MM.1S (cell line): ENCODE measurements around the gene NSA2.

Source experiments
- DNase-seq: peaks from one replicate; pipeline ENCODE4 v3.0.0-alpha.2; 2015
- H2AFZ ChIP-seq: fragments of 300-600 bp; sonication (generic); 2 replicates; pipeline ENCODE4 v1.6.0; 2016; ENCODE audit warnings: antibody characterized with exemption, low read length
- H3F3A ChIP-seq: fragments of 300-600 bp; sonication (generic); 2 replicates; pipeline ENCODE4 v1.6.1; 2016; ENCODE audit warnings: mild to moderate bottlenecking, antibody characterized with exemption, low read length, moderate library complexity, mixed read lengths; ENCODE audit not compliant: insufficient read depth
- H3K27ac ChIP-seq: fragments of 300-600 bp; sonication (generic); 2 replicates; pipeline ENCODE4 v1.5.1; 2016; ENCODE audit warnings: mild to moderate bottlenecking, low read length
- H3K27me3 ChIP-seq: fragments of 300-600 bp; sonication (generic); replicated peaks from 2 replicates; pipeline ENCODE4 v1.6.0; 2016; ENCODE audit warnings: low read length; ENCODE audit not compliant: insufficient read depth
- H3K36me3 ChIP-seq: fragments of 300-600 bp; sonication (generic); replicated peaks from 2 replicates; pipeline ENCODE4 v1.6.1; 2016; ENCODE audit warnings: mild to moderate bottlenecking, low read length, mixed read lengths; ENCODE audit not compliant: insufficient read depth
- H3K4me1 ChIP-seq: fragments of 300-600 bp; sonication (generic); 2 replicates; pipeline ENCODE4 v1.6.1; 2016; ENCODE audit warnings: low read length, mixed read lengths
- H3K4me2 ChIP-seq: fragments of 300-600 bp; sonication (generic); 2 replicates; pipeline ENCODE4 v1.6.0; 2016; ENCODE audit warnings: low read depth, low read length
- H3K4me3 ChIP-seq: fragments of 300-600 bp; sonication (generic); 2 replicates; pipeline ENCODE4 v1.5.1; 2016; ENCODE audit warnings: low read length, mixed read lengths
- H3K79me2 ChIP-seq: fragments of 300-600 bp; sonication (generic); 2 replicates; pipeline ENCODE4 v1.6.1; 2016; ENCODE audit warnings: mixed run types, low read length, mixed read lengths
- H3K9ac ChIP-seq: fragments of 300-600 bp; sonication (generic); 2 replicates; pipeline ENCODE4 v1.6.1; 2016; ENCODE audit warnings: low read length, mixed read lengths
- H3K9me2 ChIP-seq: fragments of 300-600 bp; sonication (generic); replicated peaks from 2 replicates; pipeline ENCODE4 v1.6.1; 2016; ENCODE audit warnings: mild to moderate bottlenecking, low read length, mixed read lengths; ENCODE audit not compliant: insufficient read depth
- H3K9me3 ChIP-seq: fragments of 300-600 bp; sonication (generic); replicated peaks from 2 replicates; pipeline ENCODE4 v1.6.1; 2016; ENCODE audit warnings: mild to moderate bottlenecking, low read length, mixed read lengths; ENCODE audit not compliant: insufficient read depth
- H4K20me1 ChIP-seq: fragments of 300-600 bp; sonication (generic); 2 replicates; pipeline ENCODE4 v1.6.1; 2016; ENCODE audit warnings: mild to moderate bottlenecking, low read length, moderate library complexity, mixed read lengths; ENCODE audit not compliant: insufficient read depth
- CTCF ChIP-seq: fragments of 300-600 bp; sonication (generic); IDR thresholded peaks from 2 replicates; pipeline ENCODE4 v1.5.1; 2016; ENCODE audit warnings: antibody characterized with exemption, low read length, mixed read lengths
- EZH2 ChIP-seq: fragments of 300-600 bp; sonication (generic); optimal IDR thresholded peaks from 2 replicates; pipeline ENCODE3; 2017; ENCODE audit warnings: low read depth, mild to moderate bottlenecking, antibody characterized with exemption, low read length, mixed read lengths
- EZH2phosphoT487 ChIP-seq: fragments of 300-600 bp; sonication (generic); IDR thresholded peaks from 2 replicates; pipeline ENCODE4 v1.6.1; 2018; ENCODE audit warnings: antibody characterized with exemption, low read length

Gene NSA2

DNA sequence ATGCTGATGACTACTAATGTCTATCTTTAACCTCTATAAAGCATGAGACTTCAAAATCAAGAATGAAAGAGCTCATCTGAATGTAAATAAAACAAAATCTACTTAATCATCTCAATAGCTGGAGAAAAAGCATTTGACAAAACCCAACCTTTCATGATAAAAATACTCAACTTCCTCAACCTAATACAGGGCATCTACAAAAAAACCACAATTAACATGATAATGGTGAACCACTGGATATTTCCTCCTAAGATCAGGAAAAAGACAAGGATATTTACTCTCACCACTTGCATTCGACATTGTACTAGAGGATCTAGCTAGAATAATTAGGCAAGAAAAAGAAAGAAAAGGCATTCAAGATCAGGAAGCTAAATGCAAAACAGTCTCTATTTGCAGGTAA, 49.8 kb downstream of the NSA2 start:
- Histone ChIP-seq H3K9ac (no peak overlapping the region), H2AFZ (no peak overlapping the region), H3K4me3 (no peak overlapping the region), H3K27me3 (no peaks in the 10 kb centered on the region), H3K4me1 (peaks cover 32% of the 10 kb centered on the region), H3K79me2 (no peaks in the 10 kb centered on the region), H3K9me3 (no peaks in the 10 kb centered on the region), H3F3A (0 out of 2 replicates have a peak, but pooled peaks cover 5% of the 10 kb centered on the region), H3K36me3 (no peaks in the 10 kb centered on the region), H3K4me2 (no peak overlapping the region), H3K27ac (no peak overlapping the region), H3K9me2 (no peaks in the 10 kb centered on the region), H4K20me1 (no peaks in the 10 kb centered on the region)
- no peak for DNase-seq
- TF ChIP-seq CTCF = no peak
- no peak for TF ChIP-seq EZH2phosphoT487
- TF ChIP-seq EZH2 = no peak

GRCh38 chr5:74822288-74822687, 55.2 kb downstream of the NSA2 start:
- H3K9me3 ChIP-seq = no peaks in the 10 kb centered on the region
- peaks cover 23% of the 10 kb centered on the region for H3K4me1 ChIP-seq
- no peaks in the 10 kb centered on the region for H3K9me2 ChIP-seq
- H3K27ac ChIP-seq = no peak overlapping the region
- no peaks in the 10 kb centered on the region for H3K36me3 ChIP-seq
- DNase-seq = no peak
- H3K4me2 ChIP-seq = no peak overlapping the region
- no peak overlapping the region for H3K9ac ChIP-seq
- no peaks in the 10 kb centered on the region for H3K79me2 ChIP-seq
- 0 out of 2 replicates have a peak, but pooled peaks cover 5% of the 10 kb centered on the region for H3F3A ChIP-seq
- no peak for TF ChIP-seq CTCF
- TF ChIP-seq EZH2 = no peak
- no peak for TF ChIP-seq EZH2phosphoT487
- H3K27me3 ChIP-seq = no peaks in the 10 kb centered on the region
- no peak overlapping the region for H2AFZ ChIP-seq
- no peak overlapping the region for H3K4me3 ChIP-seq
- no peaks in the 10 kb centered on the region for H4K20me1 ChIP-seq

- no peak overlapping the region for H3K4me2 ChIP-seq
- no peaks in the 10 kb centered on the region for H3K36me3 ChIP-seq
- no peak overlapping the region for H3K9ac ChIP-seq
- H3F3A ChIP-seq = no peaks in the 10 kb centered on the region
- H3K9me3 ChIP-seq = no peaks in the 10 kb centered on the region
- H3K27ac ChIP-seq = no peak overlapping the region
- H4K20me1 ChIP-seq = no peaks in the 10 kb centered on the region
- DNase-seq = no peak
- no peak for TF ChIP-seq EZH2
- TF ChIP-seq EZH2phosphoT487 = no peak
- TF ChIP-seq CTCF = no peak
- H3K9me2 ChIP-seq = no peaks in the 10 kb centered on the region
- H3K4me1 ChIP-seq = no peaks in the 10 kb centered on the region
- no peaks in the 10 kb centered on the region for H3K79me2 ChIP-seq
- no peak overlapping the region for H2AFZ ChIP-seq
- H3K4me3 ChIP-seq = no peak overlapping the region
- H3K27me3 ChIP-seq = no peaks in the 10 kb centered on the region
Observed at GRCh38 chr5:74829413-74829812, 62.4 kb downstream of the NSA2 start.
